Inflammatory macrophage treated with lipopolysaccharide for 1 hour (primary cell): Measurements from ENCODE around the gene ACTR5.
"Not testable (repeated sequence)": the region's sequence is repeated elsewhere in the genome, so short reads cannot be mapped to it uniquely, and the experiment has no call there.

Source experiments
- DNase-seq, 2 donors: peaks; one replicate each; pipeline ENCODE4 v3.0.0-alpha.2; 2020 to 2022

The ACTR5 gene

GRCh38 chr20:38805958-38806854, 57.9 kb downstream of the ACTR5 start:
- no peak for DNase-seq

GRCh38 chr20:38806855-38807655, 58.8 kb downstream of the ACTR5 start:
- no peak for DNase-seq

GRCh38 chr20:38809942-38810341, 61.7 kb downstream of the ACTR5 start:
- DNase-seq = no peak

GRCh38 chr20:38810926-38811630, 62.8 kb downstream of the ACTR5 start:
- DNase-seq = peak; percentile 13 to 35

- no peak for DNase-seq
Measured at GRCh38 chr20:38811769-38812168, 63.5 kb downstream of the ACTR5 start.

- no peak for DNase-seq
Measured at GRCh38 chr20:38812182-38812581, 63.9 kb downstream of the ACTR5 start.

GRCh38 chr20:38812709-38813573, 64.7 kb downstream of the ACTR5 start:
- DNase-seq = no peak

- not testable (repeated sequence) for DNase-seq
Measured at GRCh38 chr20:38813574-38813962, 65.3 kb downstream of the ACTR5 start.

- no peak for DNase-seq
Measured at GRCh38 chr20:38815446-38815845, 67.2 kb downstream of the ACTR5 start.

GRCh38 chr20:38818113-38819065, 70.1 kb downstream of the ACTR5 start:
- no peak for DNase-seq
